HEK293T (cell line): ENCODE measurements around the gene ADAMTS1.

Experiments used
- ARNT ChIP-seq: fragments of 450-650 bp; IDR thresholded peaks from 2 replicates; pipeline ENCODE4 v1.6.1; 2017; ENCODE audit warnings: mild to moderate bottlenecking
- BHLHE40 ChIP-seq: fragments of 450-650 bp; IDR thresholded peaks from 2 replicates; pipeline ENCODE4 v1.6.1; 2016; ENCODE audit warnings: mild to moderate bottlenecking, moderate library complexity, borderline replicate concordance
- FOXA1 ChIP-seq: fragments of 450-650 bp; IDR thresholded peaks from 2 replicates; pipeline ENCODE4 v1.6.1; 2016; ENCODE audit warnings: mild to moderate bottlenecking
- FOXK2 ChIP-seq: fragments of 450-650 bp; IDR thresholded peaks from 2 replicates; pipeline ENCODE4 v1.6.1; 2016; ENCODE audit warnings: mild to moderate bottlenecking
- FOXM1 ChIP-seq: fragments of 450-650 bp; IDR thresholded peaks from 2 replicates; pipeline ENCODE4 v1.6.1; 2017; ENCODE audit warnings: mild to moderate bottlenecking, borderline replicate concordance
- HDGF ChIP-seq: fragments of 450-650 bp; IDR thresholded peaks from 2 replicates; pipeline ENCODE4 v1.6.1; 2017; ENCODE audit warnings: antibody characterized with exemption, borderline replicate concordance
- NFRKB ChIP-seq: fragments of 450-650 bp; IDR thresholded peaks from 2 replicates; pipeline ENCODE4 v1.6.1; 2016; ENCODE audit warnings: mild to moderate bottlenecking, moderate library complexity
- SP1 ChIP-seq: fragments of 450-650 bp; IDR thresholded peaks from 2 replicates; pipeline ENCODE4 v1.6.1; 2017
- SUZ12 ChIP-seq: fragments of 450-650 bp; IDR thresholded peaks from 2 replicates; pipeline ENCODE4 v1.6.1; 2016; ENCODE audit warnings: mild to moderate bottlenecking
- TARDBP ChIP-seq: fragments of 450-650 bp; IDR thresholded peaks from 2 replicates; pipeline ENCODE4 v1.6.1; 2016
- ZNF384 ChIP-seq: fragments of 450-650 bp; IDR thresholded peaks from 2 replicates; pipeline ENCODE4 v1.6.1; 2016

- TF ChIP-seq FOXM1 (no peak), ZNF384 (no peak), FOXK2 (no peak), SP1 (no peak), TARDBP (no peak), SUZ12 (no peak), FOXA1 (no peak), NFRKB (no peak), BHLHE40 (no peak), HDGF (no peak), ARNT (no peak)
Observed at GRCh38 chr21:26846036-26846931, 1.1 kb upstream of the ADAMTS1 start.
